ENCODE results near the gene FLOT1. TPM values are rescaled to one million over a fixed set of nuclear protein-coding genes. Genes with fewer than 3 reads are reported as not detected.

Gene FLOT1
- total and polyA plus RNA-seq, 2 donors from 2014 or later = 227 to 317 TPM

GRCh38 chr6:30752157-30752927, 9.9 kb upstream of the FLOT1 start:
- no peak for FAIRE-seq
- peak overlapping the region in 1 of 3 donors; percentile 59 for H3K9ac ChIP-seq (ENCODE audit: low read length in 3 of 3)

GRCh38 chr6:30750379-30750668, 7.8 kb upstream of the FLOT1 start:
- H3K4me1 ChIP-seq (ENCODE audit: control insufficient read depth in 2 of 3, insufficient read depth in 2 of 3, low read depth in 1 of 3, low read length in 3 of 3) = peaks cover 10 to 44% (median 38%) of the 10 kb centered on the region in 3 donors
- peak in 1 of 5 donors; percentile 6 for DNase-seq
- peak overlapping the region; percentile 86 to 93 for H3K27ac ChIP-seq (ENCODE audit: low read depth in 2 of 2, low read length in 2 of 2)
- no peak overlapping the region for H3K4me3 ChIP-seq (ENCODE audit: low read length in 3 of 3)
- TF ChIP-seq, protein P1, sequence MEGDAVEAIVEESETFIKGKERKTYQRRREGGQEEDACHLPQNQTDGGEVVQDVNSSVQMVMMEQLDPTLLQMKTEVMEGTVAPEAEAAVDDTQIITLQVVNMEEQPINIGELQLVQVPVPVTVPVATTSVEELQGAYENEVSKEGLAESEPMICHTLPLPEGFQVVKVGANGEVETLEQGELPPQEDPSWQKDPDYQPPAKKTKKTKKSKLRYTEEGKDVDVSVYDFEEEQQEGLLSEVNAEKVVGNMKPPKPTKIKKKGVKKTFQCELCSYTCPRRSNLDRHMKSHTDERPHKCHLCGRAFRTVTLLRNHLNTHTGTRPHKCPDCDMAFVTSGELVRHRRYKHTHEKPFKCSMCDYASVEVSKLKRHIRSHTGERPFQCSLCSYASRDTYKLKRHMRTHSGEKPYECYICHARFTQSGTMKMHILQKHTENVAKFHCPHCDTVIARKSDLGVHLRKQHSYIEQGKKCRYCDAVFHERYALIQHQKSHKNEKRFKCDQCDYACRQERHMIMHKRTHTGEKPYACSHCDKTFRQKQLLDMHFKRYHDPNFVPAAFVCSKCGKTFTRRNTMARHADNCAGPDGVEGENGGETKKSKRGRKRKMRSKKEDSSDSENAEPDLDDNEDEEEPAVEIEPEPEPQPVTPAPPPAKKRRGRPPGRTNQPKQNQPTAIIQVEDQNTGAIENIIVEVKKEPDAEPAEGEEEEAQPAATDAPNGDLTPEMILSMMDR (IDR thresholded peaks at IDR 0.05; ENCODE audit: borderline replicate concordance, extremely low read depth, insufficient read depth) = no peak
- H3K27me3 ChIP-seq (ENCODE audit: control insufficient read depth, insufficient read depth, low read length) = no peaks in the 10 kb centered on the region
- intact Hi-C loops (cut with DNase I) = no loop called here
- no peak for FAIRE-seq
- H3K9me3 ChIP-seq (ENCODE audit: control insufficient read depth in 2 of 3, insufficient read depth in 1 of 3, low read length in 3 of 3) = no peaks in the 10 kb centered on the region
- H3K36me3 ChIP-seq (ENCODE audit: control insufficient read depth in 2 of 3, insufficient read depth in 3 of 3, low read length in 3 of 3) = no peaks in the 10 kb centered on the region
- no peak overlapping the region for H3K9ac ChIP-seq (ENCODE audit: low read length in 3 of 3)

More at GRCh38 chr6:30752157-30752927, 9.9 kb upstream of the FLOT1 start:
- Histone ChIP-seq H3K4me3 (ENCODE audit: low read length in 3 of 3) (no peak overlapping the region), H3K27ac (ENCODE audit: low read depth in 2 of 2, low read length in 2 of 2) (peak overlapping the region; percentile 94 to 96), H3K27me3 (ENCODE audit: control insufficient read depth, insufficient read depth, low read length) (no peaks in the 10 kb centered on the region), H3K9me3 (ENCODE audit: control insufficient read depth in 2 of 3, insufficient read depth in 1 of 3, low read length in 3 of 3) (no peaks in the 10 kb centered on the region), H3K36me3 (ENCODE audit: control insufficient read depth in 2 of 3, insufficient read depth in 3 of 3, low read length in 3 of 3) (no peaks in the 10 kb centered on the region), H3K4me1 (ENCODE audit: control insufficient read depth in 2 of 3, insufficient read depth in 2 of 3, low read depth in 1 of 3, low read length in 3 of 3) (peaks cover 10 to 44% (median 37%) of the 10 kb centered on the region in 3 donors)
- TF ChIP-seq, protein P1 (IDR thresholded peaks at IDR 0.05; ENCODE audit: borderline replicate concordance, extremely low read depth, insufficient read depth) = no peak
- intact Hi-C loops (cut with DNase I) = no loop called here
- peak in 1 of 5 donors; percentile 99 for DNase-seq

DNA sequence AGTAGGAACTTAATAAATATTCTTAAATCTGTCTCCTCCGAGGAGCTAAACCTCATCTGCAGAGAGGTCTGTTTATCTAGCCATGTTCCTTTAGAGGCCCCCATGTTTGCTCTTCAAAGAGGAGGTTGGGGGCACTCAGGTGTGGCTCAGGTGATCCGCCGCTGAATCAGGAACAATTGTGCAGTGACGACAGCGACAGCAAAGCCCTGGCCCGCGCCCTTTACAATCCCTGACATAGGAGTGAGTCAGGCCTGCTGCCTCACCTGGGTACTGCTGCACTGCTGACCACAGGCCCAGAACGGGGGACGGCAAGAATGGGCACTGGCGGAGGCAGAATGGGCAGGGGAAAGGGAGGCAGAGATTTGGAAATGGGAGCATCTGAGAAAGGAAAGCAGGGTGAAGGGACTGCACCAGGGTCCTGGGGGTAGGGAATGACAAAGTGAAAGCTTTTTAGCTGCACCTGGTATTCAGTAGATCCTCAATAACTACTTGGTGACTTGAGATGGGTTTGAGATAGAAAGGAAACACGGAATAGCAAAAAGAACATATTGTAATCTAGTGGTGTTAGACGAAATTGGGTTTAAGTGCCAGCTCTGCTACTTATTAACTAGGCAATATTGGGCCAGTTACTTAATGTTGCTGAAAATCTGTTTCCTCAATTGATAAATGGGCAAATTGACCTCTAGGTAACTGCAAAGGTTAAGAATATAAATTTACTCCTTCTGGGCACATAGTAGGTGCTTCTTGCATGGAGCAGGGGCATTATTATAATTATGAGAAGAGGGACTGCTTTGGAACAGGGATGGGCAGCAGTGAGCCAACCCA, 7.3 kb upstream of the FLOT1 start:
- Histone ChIP-seq H3K27ac (ENCODE audit: low read depth in 2 of 2, low read length in 2 of 2) (peak overlapping the region; percentile 86 to 93), H3K4me3 (ENCODE audit: low read length in 3 of 3) (peak overlapping the region in 1 of 3 donors; percentile 12), H3K27me3 (ENCODE audit: control insufficient read depth, insufficient read depth, low read length) (no peaks in the 10 kb centered on the region), H3K9me3 (ENCODE audit: control insufficient read depth in 2 of 3, insufficient read depth in 1 of 3, low read length in 3 of 3) (no peaks in the 10 kb centered on the region), H3K9ac (ENCODE audit: low read length in 3 of 3) (peak overlapping the region in 1 of 3 donors; percentile 57), H3K4me1 (ENCODE audit: control insufficient read depth in 2 of 3, insufficient read depth in 2 of 3, low read depth in 1 of 3, low read length in 3 of 3) (peaks cover 10 to 44% (median 40%) of the 10 kb centered on the region in 3 donors), H3K36me3 (ENCODE audit: control insufficient read depth in 2 of 3, insufficient read depth in 3 of 3, low read length in 3 of 3) (no peaks in the 10 kb centered on the region)
- FAIRE-seq (no peak), DNase-seq (peak in 3 of 5 donors; percentile 45 to 93 (median 51))
- TF ChIP-seq, protein P1 (IDR thresholded peaks at IDR 0.05; ENCODE audit: borderline replicate concordance, extremely low read depth, insufficient read depth) = peak; percentile 4
- intact Hi-C loops (cut with DNase I) = no loop called here

Data from kidney (tissue), 14 donors.